Central memory CD8-positive, alpha-beta T cell (primary cell): ENCODE measurements around the gene KRT75.
"Not testable (repeated sequence)": the region's sequence is repeated elsewhere in the genome, so short reads cannot be mapped to it uniquely, and the experiment has no call there.

ENCODE experiments used
- ATAC-seq: fragments of 150-1000 bp; cut with Tn5 transposase; replicated peaks from 2 replicates; pipeline ENCODE4 v1.10.0; 2022; ENCODE audit warnings: mild to moderate bottlenecking, moderate FRiP score, moderate number of reproducible peaks; ENCODE audit not compliant: poor library complexity, severe bottlenecking; ENCODE audit errors: extremely low read depth
- DNase-seq, 2 donors: peaks; one replicate each; pipeline ENCODE4 v3.0.0; 2021; ENCODE audit warnings: low spot score in 2 of 2
- H3K27ac Mint-ChIP-seq: one replicate; pipeline ENCODE4 v1.8.0; 2022; ENCODE audit warnings: low read depth, mild to moderate bottlenecking, moderate library complexity, mixed read lengths
- H3K27me3 Mint-ChIP-seq: one replicate; pipeline ENCODE4 v1.8.0; 2022; ENCODE audit warnings: mixed read lengths
- H3K36me3 Mint-ChIP-seq: one replicate; pipeline ENCODE4 v1.8.0; 2022; ENCODE audit warnings: mild to moderate bottlenecking, moderate library complexity, mixed read lengths; ENCODE audit not compliant: insufficient read depth
- H3K4me1 Mint-ChIP-seq: one replicate; pipeline ENCODE4 v1.8.0; 2022; ENCODE audit warnings: mixed read lengths
- H3K4me3 Mint-ChIP-seq: one replicate; pipeline ENCODE4 v1.8.0; 2022; ENCODE audit warnings: mild to moderate bottlenecking, moderate library complexity, mixed read lengths
- H3K9me3 Mint-ChIP-seq: one replicate; pipeline ENCODE4 v1.8.0; 2022; ENCODE audit warnings: mixed read lengths

KRT75 gene

DNA sequence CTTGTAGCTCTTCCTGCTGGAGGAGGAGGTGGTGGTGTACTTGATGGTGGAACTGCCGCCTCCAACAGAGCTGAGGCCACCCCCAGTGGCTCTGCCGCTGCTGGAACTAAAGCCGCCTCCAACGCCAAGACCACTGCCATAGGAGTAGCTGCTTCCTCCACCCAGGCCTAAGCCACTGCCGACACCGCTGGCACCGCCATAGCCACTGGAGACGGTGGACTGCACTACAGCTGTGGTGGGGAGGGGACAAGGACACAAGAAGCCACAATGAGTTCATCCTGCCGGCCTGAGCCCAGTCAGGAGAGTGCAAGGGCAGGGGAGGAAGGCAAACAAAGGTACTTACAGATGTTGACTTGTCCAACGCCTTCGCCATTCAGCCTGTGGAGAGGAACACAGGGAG lies 13.0 kb upstream of the KRT75 start:
- H3K27ac Mint-ChIP-seq, H3K9me3 Mint-ChIP-seq, ATAC-seq, H3K36me3 Mint-ChIP-seq, H3K4me3 Mint-ChIP-seq, DNase-seq: not testable (repeated sequence)
- Mint-ChIP-seq H3K4me1 (peaks cover 13% of the 10 kb centered on the region), H3K27me3 (peaks cover 39% of the 10 kb centered on the region)

DNA sequence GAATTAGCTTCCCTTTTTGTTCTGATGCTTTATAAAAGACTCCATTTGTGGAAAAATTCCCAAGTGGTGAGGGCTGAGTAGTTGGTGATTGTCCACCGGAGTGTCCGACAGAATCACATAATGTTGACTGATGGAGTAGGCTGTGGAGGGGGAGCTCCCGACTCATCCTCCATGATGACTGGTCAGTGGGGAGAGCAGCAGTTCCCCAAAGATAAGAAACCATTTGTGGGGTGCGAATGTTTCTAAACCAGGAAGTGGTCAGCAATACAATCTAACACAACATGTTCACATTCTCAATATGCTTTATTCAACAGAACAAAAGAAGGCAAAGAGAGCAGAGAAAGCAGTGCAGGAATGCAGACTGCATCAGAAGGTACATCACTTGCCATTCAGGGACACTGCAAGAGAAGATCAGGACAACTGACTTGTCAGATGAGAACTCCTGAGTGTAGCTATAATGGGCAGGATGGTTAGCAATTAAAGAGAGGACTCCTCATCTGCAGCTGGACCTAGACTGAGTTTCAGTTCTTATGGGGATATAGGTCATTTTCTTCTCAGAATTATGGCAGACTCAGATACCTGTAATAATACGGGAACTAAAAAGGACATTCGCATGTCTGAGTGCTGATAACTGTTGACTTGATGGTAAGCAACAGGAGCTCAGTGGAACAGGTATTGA lies 12.3 kb upstream of the KRT75 start:
- Mint-ChIP-seq H3K4me3 (no peak overlapping the region), H3K9me3 (no peaks in the 10 kb centered on the region), H3K4me1 (peaks cover 13% of the 10 kb centered on the region), H3K27me3 (peaks cover 46% of the 10 kb centered on the region), H3K27ac (no peak overlapping the region), H3K36me3 (no peaks in the 10 kb centered on the region)
- ATAC-seq (peak; percentile 36), DNase-seq (no peak)

GRCh38 chr12:52445876-52446275 lies 11.7 kb upstream of the KRT75 start:
- ATAC-seq (no peak), DNase-seq (no peak)
- no peaks in the 10 kb centered on the region for H3K9me3 Mint-ChIP-seq
- peaks cover 52% of the 10 kb centered on the region for H3K27me3 Mint-ChIP-seq
- H3K4me3 Mint-ChIP-seq: no peak overlapping the region
- no peak overlapping the region for H3K27ac Mint-ChIP-seq
- H3K36me3 Mint-ChIP-seq: no peaks in the 10 kb centered on the region
- H3K4me1 Mint-ChIP-seq: peaks cover 13% of the 10 kb centered on the region

DNA sequence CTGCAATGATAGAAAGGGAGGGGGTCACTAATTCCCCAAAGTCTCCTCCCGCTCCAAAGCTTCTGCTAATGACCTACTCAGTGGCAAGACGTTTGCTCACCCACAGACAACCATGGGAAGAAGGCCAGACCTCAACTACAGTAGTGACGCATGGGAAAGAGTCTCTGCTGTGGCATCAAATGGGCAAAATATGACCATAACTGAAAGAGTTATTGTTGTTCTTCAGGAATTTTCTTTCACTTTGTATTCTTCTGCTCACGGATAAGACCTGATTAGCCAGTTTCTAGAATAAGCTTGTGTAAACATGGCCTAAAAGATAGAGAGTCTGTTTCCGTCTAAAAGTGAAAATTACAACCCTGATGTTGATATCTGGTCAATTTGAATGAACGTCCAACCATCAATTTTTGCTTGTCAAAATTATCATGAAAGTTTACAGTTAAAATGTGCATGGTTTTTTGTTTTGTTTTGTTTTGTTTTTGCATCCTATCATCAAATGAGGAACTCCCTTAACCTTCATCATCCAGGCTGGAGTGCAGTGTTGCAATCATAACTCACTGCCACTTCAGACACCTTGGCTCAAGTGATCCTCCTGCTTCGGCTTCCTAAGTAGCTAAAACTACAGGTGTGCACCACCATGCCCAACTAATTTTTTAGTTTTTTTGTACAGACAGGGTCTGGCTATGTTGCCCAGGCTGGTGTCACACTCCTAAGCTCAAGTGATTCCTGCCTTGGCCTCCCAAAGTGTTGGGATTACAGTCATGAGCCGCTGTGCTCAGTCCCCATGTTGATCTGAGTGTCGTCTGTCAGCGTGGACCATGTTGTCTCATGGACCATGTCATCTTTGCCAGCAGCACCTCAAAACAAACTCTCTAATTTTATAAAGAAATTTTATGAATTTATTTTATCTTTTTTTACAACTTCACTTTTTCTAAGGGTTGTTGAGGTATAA lies 10.8 kb upstream of the KRT75 start:
- no peaks in the 10 kb centered on the region for H3K9me3 Mint-ChIP-seq
- H3K36me3 Mint-ChIP-seq: no peaks in the 10 kb centered on the region
- no peak overlapping the region for H3K4me3 Mint-ChIP-seq
- no peak for DNase-seq
- H3K4me1 Mint-ChIP-seq: peaks cover 13% of the 10 kb centered on the region
- peaks cover 51% of the 10 kb centered on the region for H3K27me3 Mint-ChIP-seq
- ATAC-seq: no peak
- no peak overlapping the region for H3K27ac Mint-ChIP-seq

DNA sequence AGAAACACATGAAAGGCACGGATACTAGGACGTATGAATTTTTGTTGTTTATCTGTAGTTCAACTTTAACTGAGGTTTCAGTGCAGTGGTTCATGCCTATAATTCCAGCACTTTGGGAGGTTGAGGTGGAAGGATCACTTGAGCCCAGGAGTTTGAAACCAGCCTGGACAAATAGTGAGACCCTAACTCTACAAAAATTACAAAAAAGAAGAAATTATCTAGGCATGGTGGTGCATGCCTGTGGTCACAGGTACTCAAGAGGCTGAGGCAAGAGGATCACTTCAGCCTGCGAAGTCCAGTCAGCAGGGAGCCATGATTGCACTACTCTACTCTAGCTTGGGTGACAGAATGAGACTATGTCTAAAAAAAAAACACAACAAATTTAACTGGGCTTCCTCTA lies 9.8 kb upstream of the KRT75 start:
- no peak for ATAC-seq
- peaks cover 13% of the 10 kb centered on the region for H3K4me1 Mint-ChIP-seq
- no peaks in the 10 kb centered on the region for H3K36me3 Mint-ChIP-seq
- no peaks in the 10 kb centered on the region for H3K9me3 Mint-ChIP-seq
- no peak for DNase-seq
- no peak overlapping the region for H3K4me3 Mint-ChIP-seq
- peaks cover 55% of the 10 kb centered on the region for H3K27me3 Mint-ChIP-seq
- no peak overlapping the region for H3K27ac Mint-ChIP-seq

DNA sequence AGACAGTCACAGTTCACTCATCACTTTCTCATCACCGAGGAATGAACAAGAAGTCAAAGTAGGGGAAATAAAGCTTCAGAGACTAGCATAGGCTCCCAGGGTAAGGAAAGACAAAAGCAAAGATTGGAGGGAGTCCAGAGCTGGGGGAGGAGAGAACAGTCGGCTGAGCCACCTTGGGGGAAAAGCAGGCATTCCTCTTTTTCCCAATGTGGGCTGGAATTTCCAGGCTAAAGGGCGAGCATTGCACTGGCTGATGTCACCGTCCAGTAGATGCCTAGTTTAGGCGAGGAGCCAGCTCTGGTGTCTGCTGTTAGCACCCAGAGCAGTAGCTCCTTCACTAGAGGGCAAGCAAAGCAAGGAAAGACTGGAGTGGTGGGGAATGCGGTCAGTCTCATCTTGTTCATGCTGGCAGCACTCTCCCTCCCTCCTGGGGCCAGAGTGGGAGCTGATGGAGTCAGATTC lies 8.5 kb upstream of the KRT75 start:
- Mint-ChIP-seq H3K4me1 (peaks cover 7% of the 10 kb centered on the region), H3K36me3 (no peaks in the 10 kb centered on the region), H3K4me3 (no peak overlapping the region), H3K27me3 (peaks cover 59% of the 10 kb centered on the region), H3K9me3 (no peaks in the 10 kb centered on the region), H3K27ac (no peak overlapping the region)
- no peak for ATAC-seq
- no peak for DNase-seq

DNA sequence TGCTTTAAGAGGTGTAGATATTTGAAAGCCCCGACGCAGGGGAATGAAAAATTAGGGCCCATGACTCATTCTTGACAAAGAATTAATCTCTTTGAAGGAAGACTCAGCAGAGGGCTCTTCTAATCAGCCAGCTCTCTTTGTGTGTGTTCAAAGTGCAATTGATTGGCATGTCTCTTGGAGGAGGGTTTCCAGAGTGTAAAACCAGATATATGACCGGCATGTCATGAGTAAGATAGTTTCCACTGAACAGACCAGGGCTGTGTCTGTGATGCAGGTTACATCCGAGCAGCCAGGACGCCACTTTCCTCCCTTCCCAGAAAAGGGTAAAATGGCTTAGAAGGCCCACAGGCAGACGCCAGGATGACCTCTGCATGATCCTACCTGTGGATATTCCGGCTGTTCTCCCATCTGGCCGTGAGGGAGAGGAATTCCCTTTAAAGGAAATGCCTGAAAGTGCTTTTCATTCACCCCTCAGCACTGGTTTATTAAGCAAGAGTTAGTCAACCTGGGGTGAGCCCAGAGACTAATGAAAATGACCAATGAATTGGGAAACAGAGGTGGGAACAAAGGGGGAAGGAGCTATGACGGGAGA lies 7.2 kb upstream of the KRT75 start:
- Mint-ChIP-seq H3K4me1 (peaks cover 4% of the 10 kb centered on the region), H3K27me3 (peaks cover 66% of the 10 kb centered on the region), H3K9me3 (no peaks in the 10 kb centered on the region), H3K4me3 (no peak overlapping the region), H3K36me3 (no peaks in the 10 kb centered on the region), H3K27ac (no peak overlapping the region)
- ATAC-seq (no peak), DNase-seq (no peak)

DNA sequence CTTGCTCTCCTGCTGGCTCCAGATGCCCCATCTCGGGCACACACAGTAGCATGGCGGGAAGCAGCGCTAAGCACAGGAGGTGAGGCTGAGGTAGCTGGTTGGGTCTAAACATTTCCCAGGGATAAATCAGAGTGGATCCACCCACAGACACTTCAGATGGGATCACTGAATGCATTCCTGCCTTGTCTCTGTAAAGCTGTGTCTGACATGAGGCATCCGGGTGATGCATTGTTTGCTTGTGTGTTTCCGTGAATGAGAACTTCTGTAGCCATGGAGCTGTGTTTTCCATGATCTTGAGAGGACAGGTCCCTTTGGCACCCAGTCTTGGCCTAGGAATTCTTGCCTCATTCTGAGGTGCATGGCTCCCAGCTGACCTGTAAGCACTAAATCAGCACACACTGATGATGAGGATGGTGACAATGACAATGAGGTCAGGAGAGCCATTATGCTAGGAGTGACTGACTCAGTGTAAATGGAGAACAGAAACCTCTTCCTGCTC lies 6.7 kb upstream of the KRT75 start:
- no peaks in the 10 kb centered on the region for H3K36me3 Mint-ChIP-seq
- no peak for DNase-seq
- H3K4me1 Mint-ChIP-seq: no peaks in the 10 kb centered on the region
- no peak overlapping the region for H3K4me3 Mint-ChIP-seq
- no peak overlapping the region for H3K27ac Mint-ChIP-seq
- no peak for ATAC-seq
- H3K27me3 Mint-ChIP-seq: peaks cover 63% of the 10 kb centered on the region
- H3K9me3 Mint-ChIP-seq: no peaks in the 10 kb centered on the region

DNA sequence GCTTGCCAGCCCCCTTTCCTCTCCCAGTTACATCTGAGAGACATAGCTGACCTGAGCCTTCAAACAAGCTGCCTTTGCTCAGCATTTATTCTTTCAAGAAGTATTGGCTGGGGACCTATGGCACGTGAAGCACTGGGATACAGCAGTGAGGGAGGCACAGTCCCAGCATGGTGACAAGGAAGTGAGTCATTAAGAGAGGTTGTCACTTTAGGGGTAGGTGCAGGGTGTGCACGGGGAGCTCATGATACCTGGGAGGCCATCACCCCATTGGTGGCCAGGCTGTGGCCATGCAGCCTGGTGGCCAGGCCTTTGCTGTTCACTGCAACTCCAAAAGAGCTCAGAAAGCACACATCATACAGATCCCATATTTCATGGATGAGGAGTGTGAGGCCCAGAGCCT lies 5.7 kb upstream of the KRT75 start:
- Mint-ChIP-seq H3K4me1 (no peaks in the 10 kb centered on the region), H3K36me3 (no peaks in the 10 kb centered on the region), H3K9me3 (no peaks in the 10 kb centered on the region), H3K27ac (no peak overlapping the region), H3K27me3 (peaks cover 74% of the 10 kb centered on the region), H3K4me3 (no peak overlapping the region)
- DNase-seq (no peak), ATAC-seq (no peak)

DNA sequence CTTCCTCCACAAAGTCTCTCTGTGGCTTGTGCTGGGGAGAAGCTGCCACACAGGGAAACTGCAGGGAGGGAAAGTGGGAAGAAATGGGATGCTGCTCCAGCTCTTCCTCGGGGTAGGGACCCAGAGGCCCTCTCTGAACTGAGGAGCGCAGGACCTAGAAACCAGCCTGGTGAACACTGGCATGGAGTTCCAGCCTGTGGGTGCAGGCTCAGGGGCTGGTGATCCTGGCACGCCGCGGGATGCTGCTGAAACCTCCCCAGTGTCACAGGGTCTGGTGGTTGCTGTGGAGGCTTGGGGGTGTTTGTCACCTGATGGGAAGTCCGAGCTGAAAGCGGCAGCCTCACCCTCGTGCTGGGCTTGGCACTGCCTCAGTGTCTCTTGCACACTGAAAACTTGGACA lies 5.2 kb upstream of the KRT75 start:
- Mint-ChIP-seq H3K27ac (no peak overlapping the region), H3K4me3 (no peak overlapping the region), H3K36me3 (no peaks in the 10 kb centered on the region), H3K4me1 (no peaks in the 10 kb centered on the region), H3K27me3 (peaks cover 78% of the 10 kb centered on the region), H3K9me3 (no peaks in the 10 kb centered on the region)
- ATAC-seq: no peak
- DNase-seq: no peak

DNA sequence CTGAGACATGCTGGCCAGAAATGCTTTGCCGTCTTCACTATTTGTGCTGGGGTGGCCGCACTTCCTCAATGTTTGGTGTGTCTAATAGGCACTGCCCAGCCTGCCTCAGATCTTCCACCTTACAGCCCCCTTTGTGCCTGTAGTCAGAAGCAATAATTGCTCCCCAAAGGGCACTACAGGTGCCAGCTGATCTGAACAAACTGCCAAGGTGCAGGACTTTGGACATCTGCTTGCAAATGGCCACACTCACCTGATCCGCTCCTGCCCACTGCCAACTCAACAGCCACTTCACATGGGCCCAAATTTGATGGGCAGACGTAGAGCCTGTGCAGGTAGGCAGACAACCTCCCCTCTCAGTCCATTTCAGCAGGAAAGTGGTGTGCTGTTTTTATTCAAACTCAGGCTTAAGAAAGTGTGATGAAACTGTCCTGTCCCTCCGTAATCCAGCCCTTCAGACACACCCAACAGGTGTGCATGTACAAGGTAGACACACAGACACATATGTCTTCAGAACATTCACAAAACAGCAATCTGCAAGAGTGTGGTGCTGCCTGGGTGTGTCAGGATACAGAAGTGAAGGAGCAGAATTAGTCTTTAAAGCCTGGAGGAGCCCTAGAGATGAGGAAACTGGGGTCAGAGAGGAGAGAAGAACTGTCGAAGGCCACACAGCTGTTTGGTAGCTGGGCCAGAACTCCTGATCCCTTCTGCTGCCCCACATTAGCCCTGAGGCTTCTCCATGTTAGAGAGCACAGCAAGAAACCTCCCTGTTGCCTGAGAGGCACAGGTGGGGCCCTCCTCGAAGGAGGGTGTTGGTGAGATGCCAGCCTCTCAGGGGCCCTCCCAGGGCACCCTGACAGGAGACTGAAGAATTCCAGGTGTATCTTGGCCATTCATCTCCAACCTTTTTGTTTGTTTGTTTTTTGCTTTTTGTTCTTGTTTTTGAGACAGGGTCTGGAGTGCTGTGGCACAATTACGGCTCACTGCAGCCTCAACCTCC lies 4.4 kb upstream of the KRT75 start:
- H3K27ac Mint-ChIP-seq: no peak overlapping the region
- H3K9me3 Mint-ChIP-seq: no peaks in the 10 kb centered on the region
- H3K4me3 Mint-ChIP-seq: no peak overlapping the region
- H3K4me1 Mint-ChIP-seq: no peaks in the 10 kb centered on the region
- no peaks in the 10 kb centered on the region for H3K36me3 Mint-ChIP-seq
- H3K27me3 Mint-ChIP-seq: peaks cover 82% of the 10 kb centered on the region
- DNase-seq (no peak), ATAC-seq (no peak)

DNA sequence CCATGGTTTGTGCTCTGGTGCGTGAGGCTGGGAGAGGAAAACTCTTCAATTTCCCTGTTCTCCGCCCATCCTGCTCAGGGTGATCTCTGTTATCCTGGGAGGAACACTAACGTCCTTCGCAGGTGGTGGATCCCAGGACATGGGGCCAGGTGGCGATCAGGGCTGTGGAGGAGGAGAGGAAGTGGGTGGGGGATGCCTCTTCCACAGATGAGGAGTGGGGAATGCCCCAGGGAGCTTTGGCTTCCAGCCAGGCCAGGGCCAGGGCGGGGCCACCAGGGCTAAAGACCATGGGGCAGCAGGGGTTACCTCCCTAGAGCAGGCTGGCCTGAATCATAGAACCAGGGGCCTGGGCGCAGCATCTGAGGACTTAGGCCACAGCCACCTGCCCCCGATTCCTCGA lies 3.3 kb upstream of the KRT75 start:
- Mint-ChIP-seq H3K36me3 (no peaks in the 10 kb centered on the region), H3K4me1 (no peaks in the 10 kb centered on the region), H3K9me3 (no peaks in the 10 kb centered on the region), H3K27me3 (peaks cover 82% of the 10 kb centered on the region), H3K27ac (no peak overlapping the region), H3K4me3 (no peak overlapping the region)
- ATAC-seq (no peak), DNase-seq (no peak)
